GM12891 (cell line): Measurements from ENCODE around the gene ZNF816.
"Not testable (repeated sequence)": the region's sequence is repeated elsewhere in the genome, so short reads cannot be mapped to it uniquely, and the experiment has no call there.

Source experiments
- POLR2A ChIP-seq: IDR thresholded peaks from 2 replicates; pipeline ENCODE4 v1.6.1; 2011; ENCODE audit warnings: low read depth, low read length, control low read depth
- POLR2AphosphoS5 ChIP-seq: IDR thresholded peaks from 2 replicates; pipeline ENCODE4 v1.6.1; 2011; ENCODE audit warnings: low read depth, low read length, control low read depth
- SPI1 ChIP-seq: IDR thresholded peaks from 2 replicates; pipeline ENCODE4 v1.6.1; 2011; ENCODE audit warnings: low read depth, low read length, control low read depth
- TAF1 ChIP-seq: IDR thresholded peaks from 2 replicates; pipeline ENCODE4 v1.6.1; 2011; ENCODE audit warnings: low read depth, low read length, control low read depth

DNA sequence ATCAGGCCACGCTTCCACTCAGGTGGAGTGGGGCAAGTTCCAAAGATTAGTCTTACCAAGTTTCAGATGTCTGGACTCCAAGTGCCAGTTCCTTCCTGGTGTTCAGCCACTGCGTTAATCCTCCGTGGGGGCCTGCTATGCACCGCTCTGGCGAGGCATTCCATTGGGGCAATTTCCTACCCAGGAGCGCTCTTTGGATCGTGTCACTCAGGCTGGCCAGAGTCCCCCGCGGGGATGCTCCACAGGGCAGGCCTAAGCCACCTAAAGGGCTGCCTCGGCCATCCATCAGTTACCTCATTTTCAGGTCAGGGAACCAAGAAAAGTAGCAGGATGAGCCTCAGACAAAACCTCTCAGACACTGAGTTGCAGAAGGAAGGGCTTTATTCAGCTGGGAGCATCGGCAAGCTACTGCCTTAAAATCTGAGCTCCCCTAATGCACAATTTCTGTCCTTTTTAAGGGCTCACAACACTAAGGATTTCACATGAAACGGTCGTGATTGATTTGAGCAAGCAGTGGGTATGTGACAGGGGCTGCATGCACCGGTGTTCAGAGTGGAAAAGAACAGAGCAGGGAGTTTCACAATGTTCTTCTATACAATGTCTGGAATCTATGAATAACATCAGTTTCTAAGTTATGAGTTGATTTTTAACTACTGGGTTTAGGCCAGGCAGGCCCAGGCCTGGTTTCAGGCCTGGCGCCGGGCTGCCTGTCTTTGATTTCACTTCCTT, 58.5 kb downstream of the ZNF816 start:
- not testable (repeated sequence) for TF ChIP-seq POLR2AphosphoS5, POLR2A, SPI1, TAF1
